Activated T-helper 17 cell treated with anti-CD3 and anti-CD28 coated beads, Interleukin-2, amount 50 U/mL, for 72 hours (primary cell): ENCODE data around the gene HIC1. TPM values are rescaled to one million over a fixed set of nuclear protein-coding genes. Genes with fewer than 3 reads are reported as not detected.

Experiments used
- ATAC-seq: fragments of 150-1000 bp; cut with Tn5 transposase; replicated peaks from 2 replicates; pipeline ENCODE4 v1.10.0; 2021; ENCODE audit warnings: mild to moderate bottlenecking, moderate library complexity
- H3K27ac Mint-ChIP-seq: one replicate; pipeline ENCODE4 v1.8.0; 2022; ENCODE audit warnings: mixed read lengths
- H3K27me3 Mint-ChIP-seq: one replicate; pipeline ENCODE4 v1.8.0; 2022; ENCODE audit warnings: mixed read lengths
- H3K36me3 Mint-ChIP-seq: one replicate; pipeline ENCODE4 v1.8.0; 2022; ENCODE audit warnings: low read depth, mild to moderate bottlenecking, mixed read lengths
- H3K4me1 Mint-ChIP-seq: one replicate; pipeline ENCODE4 v1.8.0; 2022; ENCODE audit warnings: mixed read lengths
- H3K4me3 Mint-ChIP-seq: one replicate; pipeline ENCODE4 v1.8.0; 2022; ENCODE audit warnings: mild to moderate bottlenecking, mixed read lengths
- H3K9me3 Mint-ChIP-seq: one replicate; pipeline ENCODE4 v1.8.0; 2022; ENCODE audit warnings: mixed read lengths
- total RNA-seq, 2 donors: library from RNA; stranded (reverse); gene quantifications; one replicate each; pipeline ENCODE4 v1.2.3, GENCODE V29; 2022

HIC1 gene
- total RNA-seq, 2 donors from 2014 or later = 22.8 to 24.4 TPM

GRCh38 chr17:2067608-2068024 lies 12.7 kb downstream of the HIC1 start:
- no peak for ATAC-seq
- no peaks in the 10 kb centered on the region for H3K27me3 Mint-ChIP-seq
- peaks cover 39% of the 10 kb centered on the region for H3K4me1 Mint-ChIP-seq

DNA sequence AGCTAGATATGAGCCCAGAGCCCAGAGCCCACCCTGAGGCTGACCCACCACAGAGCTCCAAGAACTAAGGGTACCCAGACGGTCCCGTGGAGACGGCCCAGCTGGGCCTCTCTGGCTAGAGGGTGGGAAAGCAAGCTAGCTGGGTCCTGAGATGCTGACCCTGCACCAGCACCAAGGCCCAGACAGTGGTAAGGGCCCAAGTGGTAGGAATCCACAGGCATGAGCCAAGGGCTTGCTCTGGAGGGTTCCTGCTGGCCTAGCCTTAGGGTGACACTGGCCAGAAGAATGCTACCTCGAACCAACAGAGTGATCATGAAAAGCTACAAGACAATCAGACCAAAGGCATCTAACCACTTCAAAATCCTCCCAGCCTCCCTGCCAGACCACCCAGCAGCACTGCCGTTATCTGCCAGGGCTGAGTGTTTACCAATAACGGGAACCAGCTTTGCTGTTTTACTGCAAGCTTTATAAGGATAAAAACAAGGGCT lies 13.2 kb downstream of the HIC1 start:
- ATAC-seq = no peak
- Mint-ChIP-seq H3K4me3 (peak overlapping the region; percentile 79), H3K27me3 (no peaks in the 10 kb centered on the region), H3K4me1 (peaks cover 39% of the 10 kb centered on the region), H3K36me3 (peaks cover 97% of the 10 kb centered on the region), H3K27ac (no peak overlapping the region), H3K9me3 (no peaks in the 10 kb centered on the region)

More at GRCh38 chr17:2067608-2068024, 12.7 kb downstream of the HIC1 start:
- H3K27ac Mint-ChIP-seq = no peak overlapping the region
- peak overlapping the region; percentile 79 for H3K4me3 Mint-ChIP-seq
- peaks cover 97% of the 10 kb centered on the region for H3K36me3 Mint-ChIP-seq
- no peaks in the 10 kb centered on the region for H3K9me3 Mint-ChIP-seq

- peaks cover 93% of the 10 kb centered on the region for H3K36me3 Mint-ChIP-seq
- H3K27ac Mint-ChIP-seq = peak overlapping the region; percentile 92
- peak overlapping the region; percentile 79 for H3K4me3 Mint-ChIP-seq
- H3K4me1 Mint-ChIP-seq = peaks cover 39% of the 10 kb centered on the region
- peak; percentile 26 for ATAC-seq
- H3K9me3 Mint-ChIP-seq = no peaks in the 10 kb centered on the region
- H3K27me3 Mint-ChIP-seq = no peaks in the 10 kb centered on the region
Measured at GRCh38 chr17:2068519-2069051, 13.7 kb downstream of the HIC1 start.

DNA sequence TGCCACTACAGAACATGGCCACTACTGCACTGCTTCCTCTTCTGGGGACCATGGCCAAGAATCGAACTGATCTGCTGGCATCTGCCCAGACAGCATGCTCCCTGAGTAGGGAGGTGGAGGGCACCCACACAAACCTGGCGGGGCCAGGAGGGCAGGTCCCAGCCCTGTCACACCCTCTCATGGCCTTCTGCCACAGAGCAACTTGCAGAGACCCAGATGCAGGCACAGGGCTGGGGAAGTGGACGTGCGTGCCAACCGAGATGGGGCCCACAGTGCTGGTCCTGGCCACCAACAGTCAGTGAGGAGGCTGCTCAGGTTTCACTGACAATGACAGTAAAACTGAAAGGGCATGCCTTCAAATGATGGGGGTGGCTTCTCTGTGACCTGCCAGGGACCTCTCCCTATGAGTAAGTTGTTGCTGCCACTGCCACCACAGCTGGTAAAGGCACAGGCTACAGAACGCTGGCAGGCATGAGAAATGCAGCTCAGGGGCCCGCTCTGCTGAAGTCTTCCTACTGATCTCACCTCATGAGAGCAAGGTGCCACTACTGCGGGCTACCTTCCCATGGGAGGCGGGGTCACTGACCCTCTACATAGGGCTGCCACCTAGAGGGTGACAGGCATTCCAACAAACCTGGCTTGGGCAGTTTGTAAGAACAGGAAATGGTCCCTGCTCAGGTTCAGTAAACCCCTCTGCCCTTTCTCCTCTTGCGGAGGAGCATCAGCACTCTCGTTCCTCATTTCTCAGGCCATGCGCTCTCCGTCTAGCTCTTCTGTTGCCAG lies 15.5 kb downstream of the HIC1 start:
- Mint-ChIP-seq H3K4me3 (peak overlapping the region; percentile 79), H3K36me3 (peaks cover 85% of the 10 kb centered on the region), H3K4me1 (peaks cover 28% of the 10 kb centered on the region), H3K9me3 (no peaks in the 10 kb centered on the region), H3K27ac (peak overlapping the region; percentile 92), H3K27me3 (no peaks in the 10 kb centered on the region)
- peak; percentile 92 for ATAC-seq

GRCh38 chr17:2071024-2071385 lies 16.1 kb downstream of the HIC1 start:
- H3K27ac Mint-ChIP-seq = peak overlapping the region; percentile 92

GRCh38 chr17:2071455-2072281 lies 16.8 kb downstream of the HIC1 start:
- peak overlapping the region; percentile 79 for H3K4me3 Mint-ChIP-seq
- H3K36me3 Mint-ChIP-seq = peaks cover 81% of the 10 kb centered on the region
- ATAC-seq = no peak
- peaks cover 25% of the 10 kb centered on the region for H3K4me1 Mint-ChIP-seq
- H3K27ac Mint-ChIP-seq = peak overlapping the region; percentile 92
- no peaks in the 10 kb centered on the region for H3K27me3 Mint-ChIP-seq
- no peaks in the 10 kb centered on the region for H3K9me3 Mint-ChIP-seq

More at GRCh38 chr17:2071024-2071385, 16.1 kb downstream of the HIC1 start:
- ATAC-seq = no peak
- Mint-ChIP-seq H3K4me3 (peak overlapping the region; percentile 79), H3K27me3 (no peaks in the 10 kb centered on the region), H3K9me3 (no peaks in the 10 kb centered on the region), H3K36me3 (peaks cover 81% of the 10 kb centered on the region), H3K4me1 (peaks cover 28% of the 10 kb centered on the region)

GRCh38 chr17:2074919-2075318 lies 20.0 kb downstream of the HIC1 start:
- peaks cover 81% of the 10 kb centered on the region for H3K36me3 Mint-ChIP-seq
- H3K9me3 Mint-ChIP-seq = no peaks in the 10 kb centered on the region
- ATAC-seq = no peak
- no peaks in the 10 kb centered on the region for H3K27me3 Mint-ChIP-seq
- no peak overlapping the region for H3K27ac Mint-ChIP-seq
- no peak overlapping the region for H3K4me3 Mint-ChIP-seq
- H3K4me1 Mint-ChIP-seq = peaks cover 12% of the 10 kb centered on the region

- H3K9me3 Mint-ChIP-seq = no peaks in the 10 kb centered on the region
- no peak overlapping the region for H3K27ac Mint-ChIP-seq
- H3K27me3 Mint-ChIP-seq = no peaks in the 10 kb centered on the region
- H3K4me3 Mint-ChIP-seq = no peak overlapping the region
- H3K36me3 Mint-ChIP-seq = peaks cover 82% of the 10 kb centered on the region
- H3K4me1 Mint-ChIP-seq = peaks cover 7% of the 10 kb centered on the region
- no peak for ATAC-seq
Measured at GRCh38 chr17:2075336-2076086, 20.6 kb downstream of the HIC1 start.

GRCh38 chr17:2076087-2076984 lies 21.4 kb downstream of the HIC1 start:
- Mint-ChIP-seq H3K9me3 (no peaks in the 10 kb centered on the region), H3K36me3 (peaks cover 84% of the 10 kb centered on the region), H3K4me3 (no peak overlapping the region), H3K27ac (no peak overlapping the region), H3K4me1 (peaks cover under 1% of the 10 kb centered on the region), H3K27me3 (no peaks in the 10 kb centered on the region)
- ATAC-seq = no peak

- Mint-ChIP-seq H3K4me3 (no peak overlapping the region), H3K9me3 (no peaks in the 10 kb centered on the region), H3K27ac (no peak overlapping the region), H3K27me3 (no peaks in the 10 kb centered on the region), H3K4me1 (peaks cover 4% of the 10 kb centered on the region), H3K36me3 (peaks cover 84% of the 10 kb centered on the region)
- ATAC-seq = no peak
Measured at GRCh38 chr17:2077040-2077439, 22.1 kb downstream of the HIC1 start.

DNA sequence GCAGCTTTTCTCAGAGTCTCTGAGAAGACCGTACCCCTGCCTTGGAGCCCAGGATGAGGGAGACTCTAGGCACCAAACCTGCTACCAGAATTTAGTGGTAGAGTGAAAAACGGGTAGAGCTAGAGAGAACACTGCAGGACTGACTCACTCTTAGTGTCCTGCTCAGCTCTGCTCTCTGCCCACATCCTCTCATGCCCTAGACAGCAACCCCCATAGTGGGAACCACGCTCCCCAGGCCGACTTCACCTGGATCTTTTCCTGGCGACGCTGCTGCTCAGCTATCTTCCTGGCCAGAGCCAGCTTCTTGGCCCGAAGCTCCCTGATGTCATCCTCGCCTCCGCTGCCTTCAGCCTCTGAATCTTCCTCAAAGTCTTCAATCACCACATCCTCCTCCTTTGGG lies 26.7 kb downstream of the HIC1 start:
- Mint-ChIP-seq H3K36me3 (peaks cover 98% of the 10 kb centered on the region), H3K27me3 (no peaks in the 10 kb centered on the region), H3K4me1 (peaks cover 21% of the 10 kb centered on the region), H3K27ac (peak overlapping the region; percentile 69), H3K4me3 (peak overlapping the region; percentile 42), H3K9me3 (no peaks in the 10 kb centered on the region)
- peak; percentile 75 for ATAC-seq

DNA sequence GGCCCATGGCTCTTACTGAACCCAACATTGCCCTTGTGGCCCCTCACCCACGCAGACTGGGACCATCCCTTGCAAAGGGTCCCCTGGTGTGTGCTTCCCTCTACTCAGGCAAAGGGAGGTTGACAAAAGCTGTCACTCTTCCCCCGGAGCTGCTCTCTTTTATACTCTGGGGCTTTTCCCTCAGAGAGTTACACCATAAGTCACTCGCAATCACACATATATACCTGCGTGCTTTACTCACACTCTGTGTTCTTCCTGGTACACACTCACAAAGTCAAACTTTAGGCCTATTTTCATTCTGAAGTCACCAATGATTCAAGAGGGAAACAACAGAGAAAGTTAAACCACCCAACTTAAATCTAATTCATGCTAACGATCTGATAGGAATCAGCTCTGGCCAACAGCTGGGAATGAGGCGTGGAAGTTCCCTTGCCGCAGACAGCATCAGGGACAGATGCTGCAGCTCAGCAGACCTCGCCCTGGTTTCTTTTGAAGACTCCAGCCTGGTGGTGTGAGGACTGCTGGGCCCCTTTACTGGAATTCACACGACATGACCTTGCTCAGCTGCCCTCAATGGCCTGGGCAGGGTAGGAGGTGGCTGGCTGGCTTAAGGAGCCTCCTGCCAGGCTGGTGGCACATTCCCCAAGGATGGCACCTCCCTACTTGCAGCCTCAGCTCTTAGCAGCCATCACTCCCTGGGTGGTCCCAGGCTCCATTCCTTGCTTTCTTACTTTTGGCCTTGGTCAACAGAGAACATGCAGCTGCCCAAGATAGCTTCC lies 27.3 kb downstream of the HIC1 start:
- peak overlapping the region; percentile 69 for H3K27ac Mint-ChIP-seq
- peak overlapping the region; percentile 42 for H3K4me3 Mint-ChIP-seq
- H3K9me3 Mint-ChIP-seq = no peaks in the 10 kb centered on the region
- H3K4me1 Mint-ChIP-seq = peaks cover 27% of the 10 kb centered on the region
- no peaks in the 10 kb centered on the region for H3K27me3 Mint-ChIP-seq
- H3K36me3 Mint-ChIP-seq = peaks cover 98% of the 10 kb centered on the region
- ATAC-seq = peak; percentile 67
